GM23338 (cell line): ENCODE measurements around the gene HCRTR2.

Experiments used
- CREB1 ChIP-seq: fragments of 250-450 bp; sonication (Bioruptor Pico); IDR thresholded peaks from 2 replicates; pipeline ENCODE4 v1.5.0; 2020; ENCODE audit warnings: low read depth, mild to moderate bottlenecking, moderate library complexity
- EZH2 ChIP-seq: fragments of 200-600 bp; sonication (generic); IDR thresholded peaks from one replicate; pipeline ENCODE4 v1.8.0; 2017; ENCODE audit warnings: antibody characterized with exemption, mild to moderate bottlenecking, low read depth; ENCODE audit not compliant: unreplicated experiment
- EZH2phosphoT487 ChIP-seq: fragments of 200-600 bp; sonication (generic); IDR thresholded peaks from one replicate; pipeline ENCODE4 v1.8.1; 2018; ENCODE audit warnings: antibody characterized with exemption; ENCODE audit not compliant: unreplicated experiment
- JUNB ChIP-seq: IDR thresholded peaks from one replicate; pipeline ENCODE4 v1.6.1; 2016; ENCODE audit warnings: antibody characterized with exemption; ENCODE audit not compliant: unreplicated experiment
- NANOG ChIP-seq: IDR thresholded peaks from 2 replicates; pipeline ENCODE4 v1.6.1; 2016; ENCODE audit warnings: antibody characterized with exemption, borderline replicate concordance
- POLR2AphosphoS5 ChIP-seq: IDR thresholded peaks from 2 replicates; pipeline ENCODE4 v1.6.1; 2016; ENCODE audit warnings: antibody characterized with exemption, low read depth
- REST ChIP-seq: IDR thresholded peaks from one replicate; pipeline ENCODE4 v1.6.1; 2018; ENCODE audit warnings: antibody characterized with exemption; ENCODE audit not compliant: unreplicated experiment
- STAT1 ChIP-seq: IDR thresholded peaks from one replicate; pipeline ENCODE4 v1.6.1; 2016; ENCODE audit warnings: antibody characterized with exemption; ENCODE audit not compliant: unreplicated experiment
- ZNF331 ChIP-seq: fragments of 250-450 bp; sonication (Bioruptor Pico); IDR thresholded peaks from 2 replicates; pipeline ENCODE4 v1.5.0; 2020; ENCODE audit warnings: low read depth, mild to moderate bottlenecking, moderate library complexity
- TF ChIP-seq, protein P1 (sequence below), 2 experiments: fragments of 200-600 bp in 1 of 2; sonication (generic) in 1 of 2; conservative IDR thresholded peaks; 2 replicates each; pipeline versions ENCODE4 v1.5.1 to v1.6.1; 2016 to 2017; ENCODE audit warnings: antibody characterized with exemption in 2 of 2, low read depth in 2 of 2, mild to moderate bottlenecking in 2 of 2, moderate library complexity in 1 of 2
- TF ChIP-seq, protein P2 (sequence below): IDR thresholded peaks from 2 replicates; pipeline ENCODE4 v1.6.1; 2016; ENCODE audit warnings: antibody characterized with exemption

GRCh38 chr6:55136916-55137315 lies 37.4 kb upstream of the HCRTR2 start:
- TF ChIP-seq POLR2AphosphoS5: no peak
- TF ChIP-seq, protein P1, sequence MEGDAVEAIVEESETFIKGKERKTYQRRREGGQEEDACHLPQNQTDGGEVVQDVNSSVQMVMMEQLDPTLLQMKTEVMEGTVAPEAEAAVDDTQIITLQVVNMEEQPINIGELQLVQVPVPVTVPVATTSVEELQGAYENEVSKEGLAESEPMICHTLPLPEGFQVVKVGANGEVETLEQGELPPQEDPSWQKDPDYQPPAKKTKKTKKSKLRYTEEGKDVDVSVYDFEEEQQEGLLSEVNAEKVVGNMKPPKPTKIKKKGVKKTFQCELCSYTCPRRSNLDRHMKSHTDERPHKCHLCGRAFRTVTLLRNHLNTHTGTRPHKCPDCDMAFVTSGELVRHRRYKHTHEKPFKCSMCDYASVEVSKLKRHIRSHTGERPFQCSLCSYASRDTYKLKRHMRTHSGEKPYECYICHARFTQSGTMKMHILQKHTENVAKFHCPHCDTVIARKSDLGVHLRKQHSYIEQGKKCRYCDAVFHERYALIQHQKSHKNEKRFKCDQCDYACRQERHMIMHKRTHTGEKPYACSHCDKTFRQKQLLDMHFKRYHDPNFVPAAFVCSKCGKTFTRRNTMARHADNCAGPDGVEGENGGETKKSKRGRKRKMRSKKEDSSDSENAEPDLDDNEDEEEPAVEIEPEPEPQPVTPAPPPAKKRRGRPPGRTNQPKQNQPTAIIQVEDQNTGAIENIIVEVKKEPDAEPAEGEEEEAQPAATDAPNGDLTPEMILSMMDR (conservative IDR thresholded peaks at IDR 0.05; ENCODE audit: low read depth in 2 of 2): no peak
- TF ChIP-seq EZH2phosphoT487: no peak
- no peak for TF ChIP-seq EZH2
- TF ChIP-seq JUNB: no peak
- TF ChIP-seq CREB1: no peak
- TF ChIP-seq NANOG: no peak
- no peak for TF ChIP-seq ZNF331 (CRISPR knock-in tag)
- TF ChIP-seq REST: no peak
- TF ChIP-seq, protein P2, sequence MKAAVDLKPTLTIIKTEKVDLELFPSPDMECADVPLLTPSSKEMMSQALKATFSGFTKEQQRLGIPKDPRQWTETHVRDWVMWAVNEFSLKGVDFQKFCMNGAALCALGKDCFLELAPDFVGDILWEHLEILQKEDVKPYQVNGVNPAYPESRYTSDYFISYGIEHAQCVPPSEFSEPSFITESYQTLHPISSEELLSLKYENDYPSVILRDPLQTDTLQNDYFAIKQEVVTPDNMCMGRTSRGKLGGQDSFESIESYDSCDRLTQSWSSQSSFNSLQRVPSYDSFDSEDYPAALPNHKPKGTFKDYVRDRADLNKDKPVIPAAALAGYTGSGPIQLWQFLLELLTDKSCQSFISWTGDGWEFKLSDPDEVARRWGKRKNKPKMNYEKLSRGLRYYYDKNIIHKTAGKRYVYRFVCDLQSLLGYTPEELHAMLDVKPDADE: no peak
- no peak for TF ChIP-seq STAT1
